Peyer's patch (tissue), 4 donors: Measurements from ENCODE around the gene SOS2. TPM values are rescaled to one million over a fixed set of nuclear protein-coding genes. Genes with fewer than 3 reads are reported as not detected.

Source experiments
- DNase-seq, 3 donors: peaks; one replicate each; pipeline ENCODE4 v3.0.0-alpha.2; 2017 to 2019
- H3K27ac ChIP-seq, 4 donors: fragments of 200-600 bp; sonication (generic); one replicate each; pipeline ENCODE4 v1.5.1; 2016 to 2019
- H3K27me3 ChIP-seq, 2 donors: fragments of 200-600 bp; sonication (generic); one replicate each; pipeline ENCODE4 v1.5.1; 2019
- H3K36me3 ChIP-seq, 3 donors: fragments of 200-600 bp; sonication (generic); one replicate each; pipeline ENCODE4 v1.5.1; 2016 to 2019
- H3K4me1 ChIP-seq, 4 donors: fragments of 200-600 bp; sonication (generic); one replicate each; pipeline ENCODE4 v1.5.1; 2016 to 2019
- H3K4me3 ChIP-seq, 4 donors: fragments of 200-600 bp; sonication (generic); 1 replicate in 3 of 4; 2 replicates in 1 of 4; pipeline ENCODE4 v1.5.1; 2016 to 2019; ENCODE audit warnings: mild to moderate bottlenecking in 1 of 4
- H3K9me3 ChIP-seq, 4 donors: fragments of 200-600 bp; sonication (generic); one replicate each; pipeline ENCODE4 v1.5.1; 2016 to 2019; ENCODE audit warnings: mild to moderate bottlenecking in 1 of 4
- CTCF ChIP-seq, 6 experiments: fragments of 450-650 bp in 4 of 6; fragments of 200-600 bp in 2 of 6; sonication (generic) in 1 of 6; IDR thresholded peaks; one replicate each; pipeline ENCODE4 v1.5.1; 2017 to 2019; ENCODE audit warnings: antibody characterized with exemption in 6 of 6, mild to moderate bottlenecking in 3 of 6, moderate library complexity in 1 of 6
- POLR2A ChIP-seq, 2 donors: fragments of 450-650 bp; IDR thresholded peaks; one replicate each; pipeline ENCODE4 v1.5.1; 2017; ENCODE audit warnings: antibody characterized with exemption in 2 of 2, mild to moderate bottlenecking in 2 of 2, moderate library complexity in 2 of 2
- total RNA-seq, 4 donors: library from RNA; depleted of rRNA; stranded (reverse); fragments of >200 nt; gene quantifications; one replicate each; pipeline ENCODE4 v1.1.0, GENCODE V29; 2016

Gene SOS2
- total RNA-seq, 4 donors from 2014 or later = 41.7 to 57.1 (median 53.9) TPM

- no peaks in the 10 kb centered on the region for H3K36me3 ChIP-seq
- no peaks in the 10 kb centered on the region for H3K27me3 ChIP-seq
- H3K27ac ChIP-seq = no peak overlapping the region
- peaks cover 0 to 20% (median 0%) of the 10 kb centered on the region in 4 donors for H3K4me1 ChIP-seq
- no peak for TF ChIP-seq POLR2A (IDR thresholded peaks at IDR 0.05)
- TF ChIP-seq CTCF (IDR thresholded peaks at IDR 0.05) = no peak
- no peak overlapping the region for H3K4me3 ChIP-seq
- H3K9me3 ChIP-seq = no peaks in the 10 kb centered on the region
- no peak for DNase-seq
Observed at GRCh38 chr14:50215416-50215815, 16.0 kb downstream of the SOS2 start.

GRCh38 chr14:50213795-50214194 lies 17.6 kb downstream of the SOS2 start:
- no peak for TF ChIP-seq POLR2A (IDR thresholded peaks at IDR 0.05)
- TF ChIP-seq CTCF (IDR thresholded peaks at IDR 0.05) = no peak
- Histone ChIP-seq H3K4me3 (no peak overlapping the region), H3K9me3 (no peaks in the 10 kb centered on the region), H3K4me1 (peaks cover 0 to 14% (median 0%) of the 10 kb centered on the region in 4 donors), H3K27me3 (no peaks in the 10 kb centered on the region), H3K36me3 (no peaks in the 10 kb centered on the region), H3K27ac (no peak overlapping the region)
- no peak for DNase-seq

- H3K36me3 ChIP-seq = no peaks in the 10 kb centered on the region
- TF ChIP-seq POLR2A (IDR thresholded peaks at IDR 0.05) (no peak), CTCF (IDR thresholded peaks at IDR 0.05) (no peak)
- H3K9me3 ChIP-seq = no peaks in the 10 kb centered on the region
- peaks cover 0 to 12% (median 0%) of the 10 kb centered on the region in 4 donors for H3K4me1 ChIP-seq
- no peak overlapping the region for H3K27ac ChIP-seq
- DNase-seq = no peak
- no peak overlapping the region for H3K4me3 ChIP-seq
- H3K27me3 ChIP-seq = no peaks in the 10 kb centered on the region
Observed at GRCh38 chr14:50212726-50213125, 18.7 kb downstream of the SOS2 start.

GRCh38 chr14:50210074-50210473 lies 21.3 kb downstream of the SOS2 start:
- H3K36me3 ChIP-seq = no peaks in the 10 kb centered on the region
- H3K27me3 ChIP-seq = no peaks in the 10 kb centered on the region
- TF ChIP-seq POLR2A (IDR thresholded peaks at IDR 0.05) (no peak), CTCF (IDR thresholded peaks at IDR 0.05) (no peak)
- H3K9me3 ChIP-seq = no peaks in the 10 kb centered on the region
- H3K4me3 ChIP-seq = no peak overlapping the region
- DNase-seq = no peak
- no peak overlapping the region for H3K27ac ChIP-seq
- peaks cover 0 to 4% (median 0%) of the 10 kb centered on the region in 4 donors for H3K4me1 ChIP-seq

- peak overlapping the region in 2 of 4 donors; percentile 5 to 61 for H3K27ac ChIP-seq
- no peak for DNase-seq
- H3K4me3 ChIP-seq = no peak overlapping the region
- no peaks in the 10 kb centered on the region for H3K9me3 ChIP-seq
- TF ChIP-seq POLR2A (IDR thresholded peaks at IDR 0.05) (no peak), CTCF (IDR thresholded peaks at IDR 0.05) (no peak)
- H3K27me3 ChIP-seq = no peaks in the 10 kb centered on the region
- peaks cover 0 to 3% (median 0%) of the 10 kb centered on the region in 4 donors for H3K4me1 ChIP-seq
- peaks cover 0 to 54% (median 0%) of the 10 kb centered on the region in 3 donors for H3K36me3 ChIP-seq
Observed at GRCh38 chr14:50198499-50198898, 32.9 kb downstream of the SOS2 start.

- DNase-seq = no peak
- no peaks in the 10 kb centered on the region for H3K9me3 ChIP-seq
- H3K27ac ChIP-seq = no peak overlapping the region
- no peaks in the 10 kb centered on the region for H3K27me3 ChIP-seq
- H3K4me3 ChIP-seq = no peak overlapping the region
- TF ChIP-seq CTCF (IDR thresholded peaks at IDR 0.05) (no peak), POLR2A (IDR thresholded peaks at IDR 0.05) (no peak)
- no peaks in the 10 kb centered on the region for H3K4me1 ChIP-seq
- peaks cover 0 to 38% (median 0%) of the 10 kb centered on the region in 3 donors for H3K36me3 ChIP-seq
Observed at GRCh38 chr14:50191499-50191898, 39.9 kb downstream of the SOS2 start.
